Kidney (tissue), 14 donors: ENCODE measurements around the gene ASGR1. TPM values are rescaled to one million over a fixed set of nuclear protein-coding genes. Genes with fewer than 3 reads are reported as not detected.
A peak's percentile ranks its signal among the peaks of the same experiment; 100 is the strongest.

Experiments used
- DNase-seq, 5 donors: peaks; one replicate each; pipeline ENCODE4 v3.0.0-alpha.2; 2013 to 2020
- FAIRE-seq: peaks from 2 replicates; lab custom pipeline; 2012; peaks lifted over from hg19 to GRCh38; lab: Jason Lieb, UNC
- H3K27ac ChIP-seq, 2 donors: one replicate each; pipeline ENCODE4 v1.7.0; 2013; ENCODE audit warnings: low read depth in 2 of 2, low read length in 2 of 2, inconsistent platforms in 1 of 2
- H3K27me3 ChIP-seq: one replicate; pipeline ENCODE4 v1.7.1; 2013; ENCODE audit warnings: low read length, inconsistent platforms; ENCODE audit not compliant: control insufficient read depth, insufficient read depth
- H3K36me3 ChIP-seq, 3 donors: one replicate each; pipeline versions ENCODE4 v1.7.0 to v1.7.1; 2013; ENCODE audit warnings: low read length in 3 of 3, control low read depth in 1 of 3, inconsistent platforms in 1 of 3; ENCODE audit not compliant: insufficient read depth in 3 of 3, control insufficient read depth in 2 of 3
- H3K4me1 ChIP-seq, 3 donors: one replicate each; pipeline versions ENCODE4 v1.7.0 to v1.7.1; 2013; ENCODE audit warnings: low read length in 3 of 3, inconsistent platforms in 1 of 3, low read depth in 1 of 3; ENCODE audit not compliant: control insufficient read depth in 2 of 3, insufficient read depth in 2 of 3
- H3K4me3 ChIP-seq, 3 donors: one replicate each; pipeline versions ENCODE4 v1.7.0 to v1.8.1; 2013; ENCODE audit warnings: low read length in 3 of 3, control low read depth in 1 of 3, inconsistent platforms in 1 of 3
- H3K9ac ChIP-seq, 3 donors: one replicate each; pipeline versions ENCODE4 v1.7.0 to v1.7.1; 2013; ENCODE audit warnings: low read length in 3 of 3, control low read depth in 1 of 3, inconsistent platforms in 1 of 3
- H3K9me3 ChIP-seq, 3 donors: one replicate each; pipeline versions ENCODE4 v1.7.0 to v1.7.1; 2013; ENCODE audit warnings: low read length in 3 of 3, control low read depth in 1 of 3, inconsistent platforms in 1 of 3; ENCODE audit not compliant: control insufficient read depth in 2 of 3, insufficient read depth in 1 of 3
- CTCF ChIP-seq: IDR thresholded peaks from 3 replicates; pipeline ENCODE4 v1.5.1; 2012; ENCODE audit warnings: mild to moderate bottlenecking, moderate library complexity, borderline replicate concordance; ENCODE audit not compliant: insufficient read depth; ENCODE audit errors: extremely low read depth
- intact Hi-C: fragments of 100-400 bp; cut with DNase I; formaldehyde crosslinking; loops from one replicate; pipeline ENCODE4 v1.11.1; 2022
- polyA plus RNA-seq: library from polyadenylated mRNA; stranded (reverse); fragments of 350-450 nt; fragmentation: Illumina TruSeq; extraction: RNeasy Lipid Tissue Mini Kit (QIAGEN cat#74804); gene quantifications from one replicate; pipeline ENCODE4 v1.2.3, GENCODE V29; 2014; ENCODE audit warnings: low read depth, low replicate concordance; ENCODE audit not compliant: insufficient read depth
- total RNA-seq: library from RNA; stranded (reverse); fragmentation: NEBNext Ultra II Directional; extraction: Animal tissue kit (Norgen Biotek cat#: 25700); gene quantifications from one replicate; pipeline ENCODE4 v1.2.1, GENCODE V29; 2021
- donor health status: control.
- donor health status: control.
- donor health status: control.
- donor health status: control.
- donor health status: control.
- donor health status: DM: yes; HTN: yes; CAD: no.
- donor health status: Normal renal cell carcinoma (clear cell type).

The ASGR1 gene
- total and polyA plus RNA-seq, 2 donors from 2014 or later, result 1.4 to 2.1 TPM

DNA sequence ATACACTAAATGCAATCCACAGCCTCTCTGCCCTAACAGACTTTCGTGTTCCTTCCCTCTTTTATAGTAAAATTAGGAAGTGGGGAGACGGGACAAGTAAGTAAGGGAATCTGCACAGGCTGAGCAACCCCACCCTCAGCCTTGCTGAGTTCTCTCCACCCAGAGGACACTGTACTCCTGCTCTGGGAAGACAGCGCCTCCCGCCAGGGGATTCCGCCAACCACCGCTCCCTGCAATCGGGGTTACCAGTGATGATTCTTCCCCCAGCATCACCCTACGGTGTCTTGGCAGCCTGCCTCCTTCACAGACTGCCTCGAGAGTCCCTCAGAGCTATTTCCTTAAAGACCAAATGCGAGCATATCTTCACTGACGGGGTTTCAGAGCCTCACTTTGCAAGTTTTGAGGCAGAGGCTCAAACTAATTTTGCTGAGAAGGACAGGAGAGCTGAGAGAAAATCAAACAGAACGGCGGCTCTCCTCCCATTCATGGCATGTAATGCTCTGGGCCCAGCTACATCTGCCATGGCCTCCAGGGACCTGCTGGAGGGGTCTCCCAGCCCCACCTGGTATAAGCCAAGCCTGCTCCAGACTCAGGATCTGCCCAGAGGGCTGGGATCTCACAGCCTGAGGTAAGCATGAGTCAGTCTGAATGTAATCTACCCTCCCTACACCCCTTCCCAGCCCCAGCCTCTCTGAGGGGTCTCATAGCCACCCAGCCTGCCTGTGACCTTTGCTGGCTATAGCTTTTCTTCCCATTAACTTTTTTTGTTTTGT, 41.8 kb downstream of the ASGR1 start:
- FAIRE-seq (no peak), DNase-seq (no peak)

GRCh38 chr17:7136266-7136877, 42.8 kb downstream of the ASGR1 start:
- no peaks in the 10 kb centered on the region for H3K27me3 ChIP-seq
- intact Hi-C loops, result loop anchor here (5.0 kb wide), 1 partner anchor 84 kb away; no protein-coding TSS in a partner anchor
- H3K27ac ChIP-seq, result no peak overlapping the region
- no peaks in the 10 kb centered on the region for H3K4me1 ChIP-seq
- DNase-seq, result peak in 4 of 5 donors; percentile 65 to 88 (median 84)
- H3K9me3 ChIP-seq, result no peaks in the 10 kb centered on the region
- TF ChIP-seq CTCF, result peak; percentile 95
- FAIRE-seq, result peak; percentile 51
- H3K4me3 ChIP-seq, result peak overlapping the region in 1 of 3 donors; percentile 3
- no peak overlapping the region for H3K9ac ChIP-seq
- H3K36me3 ChIP-seq, result no peaks in the 10 kb centered on the region

More for the DNA sequence above, 41.8 kb downstream of the ASGR1 start:
- Histone ChIP-seq H3K9ac (no peak overlapping the region), H3K4me3 (no peak overlapping the region), H3K27me3 (no peaks in the 10 kb centered on the region), H3K36me3 (no peaks in the 10 kb centered on the region), H3K27ac (no peak overlapping the region), H3K9me3 (no peaks in the 10 kb centered on the region), H3K4me1 (no peaks in the 10 kb centered on the region)
- intact Hi-C loops, result loop anchor here (5.0 kb wide), 1 partner anchor 85 kb away; no protein-coding TSS in a partner anchor
- no peak for TF ChIP-seq CTCF

DNA sequence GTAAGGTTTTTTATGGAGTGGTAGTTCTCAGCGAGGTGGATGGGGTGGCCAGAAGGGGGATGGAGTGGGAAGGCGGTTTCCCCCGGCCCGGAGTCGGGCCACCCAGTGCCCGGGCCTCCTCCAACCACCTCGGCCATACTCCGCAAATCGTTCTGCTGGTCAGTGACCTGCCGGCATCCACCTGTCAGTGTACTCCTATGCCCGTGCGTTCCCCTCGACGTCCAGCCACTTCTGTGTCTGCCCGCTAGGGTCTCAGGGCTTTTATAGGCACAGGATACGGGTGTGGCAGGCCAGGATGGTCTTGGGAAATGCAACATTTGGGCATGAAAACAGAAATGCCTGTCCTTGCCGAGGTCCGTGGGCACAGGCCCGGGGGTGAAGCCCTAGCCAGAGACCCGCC, 45.3 kb downstream of the ASGR1 start:
- H3K9ac ChIP-seq, result no peak overlapping the region
- no peaks in the 10 kb centered on the region for H3K4me1 ChIP-seq
- no peak overlapping the region for H3K4me3 ChIP-seq
- no peaks in the 10 kb centered on the region for H3K27me3 ChIP-seq
- DNase-seq (no peak), FAIRE-seq (no peak)
- no peaks in the 10 kb centered on the region for H3K9me3 ChIP-seq
- no peak overlapping the region for H3K27ac ChIP-seq
- intact Hi-C loops, result no loop called here
- TF ChIP-seq CTCF, result no peak
- H3K36me3 ChIP-seq, result no peaks in the 10 kb centered on the region
